Amniotic stem cell (primary cell): Measurements from ENCODE around the gene WNT4.
"Not testable (repeated sequence)": the region's sequence is repeated elsewhere in the genome, so short reads cannot be mapped to it uniquely, and the experiment has no call there.

Source experiments
- DNase-seq: peaks from one replicate; lab custom pipeline; 2025; lab: John Stamatoyannopoulos, UW

WNT4 gene

GRCh38 chr1:22108339-22109105 is 34.4 kb downstream of the WNT4 start:
- DNase-seq, result no peak

- no peak for DNase-seq
Observed at GRCh38 chr1:22107126-22107525, 35.8 kb downstream of the WNT4 start.

GRCh38 chr1:22105611-22106207 is 37.2 kb downstream of the WNT4 start:
- peak; percentile 5 for DNase-seq

- DNase-seq, result no peak
Observed at GRCh38 chr1:22104865-22105437, 37.9 kb downstream of the WNT4 start.

- DNase-seq, result no peak
Observed at GRCh38 chr1:22104094-22104493, 38.8 kb downstream of the WNT4 start.

- no peak for DNase-seq
Observed at GRCh38 chr1:22102746-22103145, 40.2 kb downstream of the WNT4 start.

GRCh38 chr1:22101995-22102394 is 40.9 kb downstream of the WNT4 start:
- DNase-seq, result no peak

GRCh38 chr1:22101199-22101598 is 41.7 kb downstream of the WNT4 start:
- no peak for DNase-seq

GRCh38 chr1:22100168-22100567 is 42.7 kb downstream of the WNT4 start:
- no peak for DNase-seq

- DNase-seq, result no peak
Observed at GRCh38 chr1:22098752-22099151, 44.1 kb downstream of the WNT4 start.

- no peak for DNase-seq
Observed at GRCh38 chr1:22096463-22096862, 46.4 kb downstream of the WNT4 start.

GRCh38 chr1:22096036-22096435 is 46.9 kb downstream of the WNT4 start:
- DNase-seq, result no peak

GRCh38 chr1:22093513-22093912 is 49.4 kb downstream of the WNT4 start:
- DNase-seq, result no peak

GRCh38 chr1:22092026-22092768 is 50.7 kb downstream of the WNT4 start:
- DNase-seq, result not testable (repeated sequence)

GRCh38 chr1:22090867-22091266 is 52.0 kb downstream of the WNT4 start:
- no peak for DNase-seq

- no peak for DNase-seq
Observed at GRCh38 chr1:22089787-22090186, 53.1 kb downstream of the WNT4 start.

- DNase-seq, result no peak
Observed at GRCh38 chr1:22089134-22089571, 53.7 kb downstream of the WNT4 start.

GRCh38 chr1:22088331-22088730 is 54.6 kb downstream of the WNT4 start:
- DNase-seq, result no peak

GRCh38 chr1:22080191-22080590 is 62.7 kb downstream of the WNT4 start:
- no peak for DNase-seq

- no peak for DNase-seq
Observed at GRCh38 chr1:22078133-22078532, 64.8 kb downstream of the WNT4 start.

- DNase-seq, result no peak
Observed at GRCh38 chr1:22077728-22078127, 65.2 kb downstream of the WNT4 start.

- DNase-seq, result no peak
Observed at GRCh38 chr1:22076346-22076745, 66.6 kb downstream of the WNT4 start.

GRCh38 chr1:22075718-22076117 is 67.2 kb downstream of the WNT4 start:
- no peak for DNase-seq
